ENCODE results near the gene CLPTM1L.

CLPTM1L gene

DNA sequence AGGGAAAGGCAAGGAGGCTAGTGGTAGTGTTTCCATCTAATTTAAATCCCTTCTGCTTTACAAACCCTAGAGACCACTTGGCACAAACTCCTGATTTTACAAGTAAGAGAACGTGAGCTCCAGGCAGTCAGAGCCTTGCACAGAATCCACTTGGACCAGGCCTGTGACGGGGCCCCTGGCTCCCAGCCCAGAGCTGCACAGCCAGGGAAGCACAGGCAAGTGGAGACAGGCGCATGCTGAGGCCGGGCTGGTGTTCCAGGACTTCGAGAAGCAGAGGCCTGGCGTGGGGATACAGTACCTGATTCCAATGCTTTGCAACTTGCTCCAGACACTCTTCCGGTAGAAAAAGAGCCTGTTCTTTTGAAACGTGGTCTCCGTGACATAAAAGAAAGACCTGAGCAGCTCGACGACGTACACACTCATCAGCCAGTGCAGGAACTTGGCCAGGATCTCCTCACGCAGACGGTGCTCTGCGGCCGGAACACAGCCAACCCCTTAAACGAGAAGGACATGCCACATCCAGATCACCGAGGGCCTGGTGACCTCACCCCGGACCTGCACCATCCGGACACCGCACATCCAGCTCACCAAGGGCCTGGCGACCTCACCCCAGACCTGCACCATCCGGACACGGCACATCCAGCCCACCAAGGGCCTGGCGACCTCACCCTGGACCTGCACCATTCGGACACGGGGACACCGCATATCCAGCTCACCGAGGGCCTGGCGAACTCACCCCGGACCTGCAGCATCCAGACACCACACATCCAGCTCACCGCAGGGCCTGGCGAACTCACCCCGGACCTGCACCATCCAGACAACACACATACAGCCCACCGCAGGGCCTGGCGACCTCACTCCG is 62.5 kb downstream of the CLPTM1L start:
- Histone ChIP-seq H3K4me3 (ENCODE audit: low read depth in 1 of 2, low read length in 2 of 2) (no peak overlapping the region), H3K9me3 (ENCODE audit: control insufficient read depth in 1 of 2, low read length in 2 of 2) (peaks cover 0 to 3% of the 10 kb centered on the region in 2 donors), H3K27ac (ENCODE audit: low read depth, low read length) (no peak overlapping the region), H3K4me1 (ENCODE audit: control insufficient read depth in 1 of 2, insufficient read depth in 2 of 2, low read length in 2 of 2) (no peaks in the 10 kb centered on the region), H3K36me3 (ENCODE audit: control insufficient read depth in 1 of 2, insufficient read depth in 2 of 2, low read length in 2 of 2) (no peaks in the 10 kb centered on the region), H3K9ac (ENCODE audit: low read depth in 1 of 2, low read length in 2 of 2) (no peak overlapping the region), H3K27me3 (ENCODE audit: control insufficient read depth in 1 of 2, insufficient read depth in 2 of 2, low read length in 2 of 2) (no peaks in the 10 kb centered on the region)

DNA sequence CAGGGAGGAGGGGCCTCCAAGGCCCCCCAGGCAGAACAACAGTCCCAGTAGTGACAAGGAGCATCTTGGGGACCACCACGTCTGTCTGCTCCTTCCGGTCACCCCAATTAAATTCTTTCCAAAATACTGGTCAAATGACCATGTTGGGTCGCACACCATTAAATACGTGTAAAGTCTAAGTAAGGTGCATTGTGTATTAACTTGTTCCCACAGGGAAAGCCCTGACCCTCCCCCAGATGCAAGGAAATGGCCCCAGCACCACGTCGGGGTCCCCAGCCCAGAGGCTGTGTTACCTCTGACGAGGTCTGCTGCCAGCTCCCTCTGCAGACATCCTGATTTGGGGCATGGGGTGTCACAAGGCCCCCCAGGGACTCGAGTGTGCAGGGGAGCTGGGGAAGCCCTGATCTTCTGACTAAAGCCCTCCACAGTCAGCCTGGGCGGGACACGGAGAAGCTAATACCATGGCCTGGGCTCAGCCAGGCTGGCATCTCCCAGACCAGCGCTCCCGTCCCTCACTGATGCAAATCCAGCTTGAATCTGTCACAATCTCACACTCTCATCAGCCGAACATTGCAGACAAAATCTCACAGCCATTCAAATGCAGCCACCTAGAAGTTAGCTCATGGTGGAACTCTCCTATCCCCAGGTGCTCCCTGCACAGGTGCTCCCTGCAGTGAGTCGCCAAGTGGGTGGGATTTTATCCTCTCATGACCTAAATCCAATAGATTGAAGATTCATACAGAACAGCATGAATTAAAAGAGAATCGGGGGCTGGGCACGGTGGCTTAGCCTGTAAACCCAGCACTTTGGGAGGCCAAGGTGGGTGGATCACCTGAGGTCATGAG is 63.6 kb downstream of the CLPTM1L start:
- Histone ChIP-seq H3K27ac (ENCODE audit: low read depth, low read length) (no peak overlapping the region), H3K4me1 (ENCODE audit: control insufficient read depth in 1 of 2, insufficient read depth in 2 of 2, low read length in 2 of 2) (no peaks in the 10 kb centered on the region), H3K9me3 (ENCODE audit: control insufficient read depth in 1 of 2, low read length in 2 of 2) (peaks cover 0 to 3% of the 10 kb centered on the region in 2 donors), H3K4me3 (ENCODE audit: low read depth in 1 of 2, low read length in 2 of 2) (no peak overlapping the region), H3K27me3 (ENCODE audit: control insufficient read depth in 1 of 2, insufficient read depth in 2 of 2, low read length in 2 of 2) (no peaks in the 10 kb centered on the region), H3K9ac (ENCODE audit: low read depth in 1 of 2, low read length in 2 of 2) (no peak overlapping the region), H3K36me3 (ENCODE audit: control insufficient read depth in 1 of 2, insufficient read depth in 2 of 2, low read length in 2 of 2) (no peaks in the 10 kb centered on the region)

DNA sequence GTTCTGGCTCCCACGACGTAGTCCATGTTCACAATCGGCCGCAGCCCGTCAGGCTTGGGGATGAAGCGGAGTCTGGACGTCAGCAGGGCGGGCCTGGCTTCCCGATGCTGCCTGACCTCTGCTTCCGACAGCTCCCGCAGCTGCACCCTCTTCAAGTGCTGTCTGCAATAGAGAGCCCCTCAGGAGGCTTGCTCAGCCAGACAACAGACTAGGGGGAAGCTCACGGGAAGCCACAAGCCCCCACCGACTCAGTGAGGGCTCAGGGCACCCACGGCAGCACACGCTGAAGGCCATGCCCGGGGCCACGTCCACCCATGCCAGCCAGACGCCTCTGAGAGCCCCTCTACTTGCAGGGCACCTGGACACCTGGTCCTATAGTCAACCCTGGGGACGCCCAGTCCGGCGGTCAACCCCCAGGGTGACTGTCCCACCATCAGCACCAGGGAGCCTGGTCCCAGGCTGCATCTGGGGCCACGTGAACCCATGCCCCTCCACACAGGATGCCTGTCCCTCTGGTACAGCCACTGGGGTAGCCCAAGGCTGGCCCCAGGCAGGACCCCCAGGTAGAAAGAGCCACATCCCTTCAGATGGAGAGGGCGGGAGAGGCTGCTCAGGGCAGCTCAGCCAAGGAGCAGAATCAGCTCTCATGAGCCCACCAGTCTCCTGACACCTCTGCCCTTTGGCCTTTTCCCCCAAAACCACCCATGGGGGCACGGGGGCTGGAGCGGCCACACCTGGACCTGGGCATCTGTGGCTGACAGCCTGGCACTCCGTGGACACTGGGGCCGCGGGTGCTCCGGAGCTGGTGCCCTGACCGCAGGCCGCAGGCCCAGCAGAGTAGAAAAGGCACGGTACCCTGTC is 64.5 kb downstream of the CLPTM1L start:
- Histone ChIP-seq H3K27ac (ENCODE audit: low read depth, low read length) (no peak overlapping the region), H3K27me3 (ENCODE audit: control insufficient read depth in 1 of 2, insufficient read depth in 2 of 2, low read length in 2 of 2) (no peaks in the 10 kb centered on the region), H3K4me1 (ENCODE audit: control insufficient read depth in 1 of 2, insufficient read depth in 2 of 2, low read length in 2 of 2) (no peaks in the 10 kb centered on the region), H3K4me3 (ENCODE audit: low read depth in 1 of 2, low read length in 2 of 2) (no peak overlapping the region), H3K36me3 (ENCODE audit: control insufficient read depth in 1 of 2, insufficient read depth in 2 of 2, low read length in 2 of 2) (no peaks in the 10 kb centered on the region), H3K9ac (ENCODE audit: low read depth in 1 of 2, low read length in 2 of 2) (no peak overlapping the region), H3K9me3 (ENCODE audit: control insufficient read depth in 1 of 2, low read length in 2 of 2) (peaks cover 0 to 3% of the 10 kb centered on the region in 2 donors)

- no peak overlapping the region for H3K4me3 ChIP-seq (ENCODE audit: low read depth in 1 of 2, low read length in 2 of 2)
- H3K9ac ChIP-seq (ENCODE audit: low read depth in 1 of 2, low read length in 2 of 2), result no peak overlapping the region
- H3K9me3 ChIP-seq (ENCODE audit: control insufficient read depth in 1 of 2, low read length in 2 of 2), result peaks cover 0 to 3% of the 10 kb centered on the region in 2 donors
- no peaks in the 10 kb centered on the region for H3K4me1 ChIP-seq (ENCODE audit: control insufficient read depth in 1 of 2, insufficient read depth in 2 of 2, low read length in 2 of 2)
- H3K27ac ChIP-seq (ENCODE audit: low read depth, low read length), result no peak overlapping the region
- no peaks in the 10 kb centered on the region for H3K27me3 ChIP-seq (ENCODE audit: control insufficient read depth in 1 of 2, insufficient read depth in 2 of 2, low read length in 2 of 2)
- no peaks in the 10 kb centered on the region for H3K36me3 ChIP-seq (ENCODE audit: control insufficient read depth in 1 of 2, insufficient read depth in 2 of 2, low read length in 2 of 2)
Measured at GRCh38 chr5:1279443-1280151, 65.3 kb downstream of the CLPTM1L start.

- H3K36me3 ChIP-seq (ENCODE audit: control insufficient read depth in 1 of 2, insufficient read depth in 2 of 2, low read length in 2 of 2), result no peaks in the 10 kb centered on the region
- no peaks in the 10 kb centered on the region for H3K27me3 ChIP-seq (ENCODE audit: control insufficient read depth in 1 of 2, insufficient read depth in 2 of 2, low read length in 2 of 2)
- no peak overlapping the region for H3K4me3 ChIP-seq (ENCODE audit: low read depth in 1 of 2, low read length in 2 of 2)
- peaks cover 0 to 3% of the 10 kb centered on the region in 2 donors for H3K9me3 ChIP-seq (ENCODE audit: control insufficient read depth in 1 of 2, low read length in 2 of 2)
- no peak overlapping the region for H3K27ac ChIP-seq (ENCODE audit: low read depth, low read length)
- no peaks in the 10 kb centered on the region for H3K4me1 ChIP-seq (ENCODE audit: control insufficient read depth in 1 of 2, insufficient read depth in 2 of 2, low read length in 2 of 2)
- no peak overlapping the region for H3K9ac ChIP-seq (ENCODE audit: low read depth in 1 of 2, low read length in 2 of 2)
Measured at GRCh38 chr5:1278656-1279442, 66.0 kb downstream of the CLPTM1L start.

DNA sequence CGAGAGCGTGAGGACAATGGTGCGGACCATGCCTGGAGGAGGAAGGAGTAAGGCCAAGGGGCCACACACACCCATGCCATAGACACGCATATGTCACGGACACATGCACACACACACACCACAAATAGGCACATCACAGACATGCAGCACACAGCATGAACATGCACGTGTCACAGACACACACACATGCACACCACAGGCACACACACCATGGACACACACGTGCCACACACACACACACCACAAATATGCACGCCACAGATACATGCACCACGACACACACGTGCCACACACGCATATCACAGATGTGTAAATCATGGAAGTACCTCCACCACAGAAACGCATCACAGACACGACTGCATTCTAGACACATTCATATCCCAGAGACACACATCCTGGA is 66.7 kb downstream of the CLPTM1L start:
- H3K4me1 ChIP-seq (ENCODE audit: control insufficient read depth in 1 of 2, insufficient read depth in 2 of 2, low read length in 2 of 2), result no peaks in the 10 kb centered on the region
- H3K4me3 ChIP-seq (ENCODE audit: low read depth in 1 of 2, low read length in 2 of 2), result no peak overlapping the region
- no peaks in the 10 kb centered on the region for H3K36me3 ChIP-seq (ENCODE audit: control insufficient read depth in 1 of 2, insufficient read depth in 2 of 2, low read length in 2 of 2)
- H3K9me3 ChIP-seq (ENCODE audit: control insufficient read depth in 1 of 2, low read length in 2 of 2), result peaks cover 0 to 3% of the 10 kb centered on the region in 2 donors
- no peak overlapping the region for H3K9ac ChIP-seq (ENCODE audit: low read depth in 1 of 2, low read length in 2 of 2)
- H3K27me3 ChIP-seq (ENCODE audit: control insufficient read depth in 1 of 2, insufficient read depth in 2 of 2, low read length in 2 of 2), result no peaks in the 10 kb centered on the region
- no peak overlapping the region for H3K27ac ChIP-seq (ENCODE audit: low read depth, low read length)

DNA sequence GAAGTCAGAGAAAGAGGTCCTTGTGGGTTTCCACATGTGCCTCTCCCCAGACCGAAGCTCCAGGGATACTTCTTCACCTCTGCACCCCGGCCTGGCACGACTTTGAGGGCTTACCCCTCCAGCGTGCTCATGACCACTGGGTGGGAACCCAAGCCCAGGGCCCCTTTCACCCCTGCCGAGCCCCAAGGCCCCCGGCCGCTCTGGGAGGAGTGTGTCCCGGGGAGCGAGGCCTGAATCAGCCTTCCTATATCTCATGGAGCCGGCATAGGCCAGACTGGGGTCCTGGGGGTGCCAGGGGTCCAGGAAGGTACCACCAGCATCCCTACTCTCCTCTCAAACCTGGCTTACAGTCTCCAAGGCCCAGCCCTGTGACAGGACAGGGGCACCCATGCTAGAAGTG is 67.1 kb downstream of the CLPTM1L start:
- Histone ChIP-seq H3K4me3 (ENCODE audit: low read depth in 1 of 2, low read length in 2 of 2) (no peak overlapping the region), H3K27me3 (ENCODE audit: control insufficient read depth in 1 of 2, insufficient read depth in 2 of 2, low read length in 2 of 2) (no peaks in the 10 kb centered on the region), H3K9ac (ENCODE audit: low read depth in 1 of 2, low read length in 2 of 2) (no peak overlapping the region), H3K36me3 (ENCODE audit: control insufficient read depth in 1 of 2, insufficient read depth in 2 of 2, low read length in 2 of 2) (no peaks in the 10 kb centered on the region), H3K4me1 (ENCODE audit: control insufficient read depth in 1 of 2, insufficient read depth in 2 of 2, low read length in 2 of 2) (no peaks in the 10 kb centered on the region), H3K27ac (ENCODE audit: low read depth, low read length) (no peak overlapping the region), H3K9me3 (ENCODE audit: control insufficient read depth in 1 of 2, low read length in 2 of 2) (peaks cover 0 to 3% of the 10 kb centered on the region in 2 donors)

GRCh38 chr5:1277331-1277730 is 67.6 kb downstream of the CLPTM1L start:
- Histone ChIP-seq H3K27ac (ENCODE audit: low read depth, low read length) (no peak overlapping the region), H3K4me1 (ENCODE audit: control insufficient read depth in 1 of 2, insufficient read depth in 2 of 2, low read length in 2 of 2) (no peaks in the 10 kb centered on the region), H3K4me3 (ENCODE audit: low read depth in 1 of 2, low read length in 2 of 2) (no peak overlapping the region), H3K9me3 (ENCODE audit: control insufficient read depth in 1 of 2, low read length in 2 of 2) (peaks cover 0 to 3% of the 10 kb centered on the region in 2 donors), H3K27me3 (ENCODE audit: control insufficient read depth in 1 of 2, insufficient read depth in 2 of 2, low read length in 2 of 2) (no peaks in the 10 kb centered on the region), H3K9ac (ENCODE audit: low read depth in 1 of 2, low read length in 2 of 2) (no peak overlapping the region), H3K36me3 (ENCODE audit: control insufficient read depth in 1 of 2, insufficient read depth in 2 of 2, low read length in 2 of 2) (no peaks in the 10 kb centered on the region)

- Histone ChIP-seq H3K27me3 (ENCODE audit: control insufficient read depth in 1 of 2, insufficient read depth in 2 of 2, low read length in 2 of 2) (no peaks in the 10 kb centered on the region), H3K4me1 (ENCODE audit: control insufficient read depth in 1 of 2, insufficient read depth in 2 of 2, low read length in 2 of 2) (no peaks in the 10 kb centered on the region), H3K4me3 (ENCODE audit: low read depth in 1 of 2, low read length in 2 of 2) (no peak overlapping the region), H3K9me3 (ENCODE audit: control insufficient read depth in 1 of 2, low read length in 2 of 2) (peaks cover 0 to 3% of the 10 kb centered on the region in 2 donors), H3K9ac (ENCODE audit: low read depth in 1 of 2, low read length in 2 of 2) (no peak overlapping the region), H3K27ac (ENCODE audit: low read depth, low read length) (no peak overlapping the region), H3K36me3 (ENCODE audit: control insufficient read depth in 1 of 2, insufficient read depth in 2 of 2, low read length in 2 of 2) (no peaks in the 10 kb centered on the region)
Measured at GRCh38 chr5:1276930-1277329, 68.0 kb downstream of the CLPTM1L start.
